WTC11 (cell line): ENCODE measurements around the gene UBXN10. TPM values are rescaled to one million over a fixed set of nuclear protein-coding genes. Genes with fewer than 3 reads are reported as not detected.

Source experiments
- ATAC-seq: fragments of 200-7000 bp; cut with Tn5 transposase; 2 replicates; pipeline ENCODE4 v1.10.0; 2021; ENCODE audit warnings: mild to moderate bottlenecking, moderate library complexity
- CTCF ChIA-PET: fragments of 300-600 bp; sonication (Branson Sonifier 250); formaldehyde crosslinking; loops from one replicate; lab custom pipeline; 2021; ENCODE audit warnings: antibody characterized with exemption; lab: Charles Lee
- POLR2A ChIA-PET: fragments of 350-600 bp; sonication (Branson Sonifier 250); formaldehyde crosslinking; loops from one replicate; lab custom pipeline; 2021; ENCODE audit warnings: antibody characterized with exemption; lab: Charles Lee
- DNase-seq: peaks from one replicate; pipeline ENCODE4 v3.0.0; 2021; ENCODE audit warnings: low spot score
- H3K27ac Mint-ChIP-seq: 2 replicates; pipeline ENCODE4 v1.8.0; 2021; ENCODE audit warnings: mixed read lengths
- H3K27me3 Mint-ChIP-seq: 2 replicates; pipeline ENCODE4 v1.8.0; 2021; ENCODE audit warnings: low read depth, mild to moderate bottlenecking, moderate library complexity, mixed read lengths
- H3K36me3 Mint-ChIP-seq: 2 replicates; pipeline ENCODE4 v1.8.0; 2021; ENCODE audit warnings: mixed read lengths
- H3K4me1 Mint-ChIP-seq: 2 replicates; pipeline ENCODE4 v1.8.0; 2022; ENCODE audit warnings: mixed read lengths
- H3K4me3 Mint-ChIP-seq: 2 replicates; pipeline ENCODE4 v1.8.0; 2021; ENCODE audit warnings: mild to moderate bottlenecking, moderate library complexity, mixed read lengths
- H3K9me3 Mint-ChIP-seq: 2 replicates; pipeline ENCODE4 v1.8.0; 2021; ENCODE audit warnings: mixed read lengths
- CDX4 ChIP-seq: fragments of 250-450 bp; sonication (Bioruptor Pico); IDR thresholded peaks from 2 replicates; pipeline ENCODE4 v1.9.0; 2021; ENCODE audit warnings: moderate library complexity, mild to moderate bottlenecking, inconsistent platforms, borderline replicate concordance
- CREB1 ChIP-seq: sonication (generic); formaldehyde crosslinking; IDR thresholded peaks from 2 replicates; pipeline ENCODE4 v1.8.0; 2023; ENCODE audit warnings: mild to moderate bottlenecking, missing genetic modification reagents
- CTCF ChIP-seq: fragments of 200-600 bp; IDR thresholded peaks from 2 replicates; pipeline ENCODE4 v1.8.0; 2022; ENCODE audit warnings: antibody characterized with exemption
- ESRRA ChIP-seq: sonication (generic); formaldehyde crosslinking; IDR thresholded peaks from 2 replicates; pipeline ENCODE4 v1.8.1; 2022; ENCODE audit warnings: mild to moderate bottlenecking, missing genetic modification reagents, borderline replicate concordance
- ETV6 ChIP-seq: sonication (generic); formaldehyde crosslinking; IDR thresholded peaks from 2 replicates; pipeline ENCODE4 v1.8.1; 2022; ENCODE audit warnings: mild to moderate bottlenecking, missing genetic modification reagents
- HMGA2 ChIP-seq: fragments of 250-450 bp; sonication (Bioruptor Pico); IDR thresholded peaks from 2 replicates; pipeline ENCODE4 v1.4.0; 2021; ENCODE audit warnings: mild to moderate bottlenecking, moderate library complexity
- IRF1 ChIP-seq: sonication (generic); formaldehyde crosslinking; IDR thresholded peaks from 2 replicates; pipeline ENCODE4 v1.8.0; 2023; ENCODE audit warnings: missing genetic modification reagents
- JUN ChIP-seq: sonication (generic); formaldehyde crosslinking; IDR thresholded peaks from 2 replicates; pipeline ENCODE4 v1.8.0; 2023; ENCODE audit warnings: mild to moderate bottlenecking, missing genetic modification reagents
- MXD4 ChIP-seq: fragments of 250-450 bp; sonication (Bioruptor Pico); IDR thresholded peaks from 2 replicates; pipeline ENCODE4 v1.8.0; 2021; ENCODE audit warnings: mild to moderate bottlenecking, moderate library complexity, borderline replicate concordance
- MYBL2 ChIP-seq: sonication (generic); formaldehyde crosslinking; IDR thresholded peaks from 2 replicates; pipeline ENCODE4 v1.8.1; 2023; ENCODE audit warnings: mild to moderate bottlenecking, moderate library complexity, missing genetic modification reagents
- NR2C2 ChIP-seq: sonication (generic); formaldehyde crosslinking; IDR thresholded peaks from 2 replicates; pipeline ENCODE4 v1.8.0; 2022; ENCODE audit warnings: mild to moderate bottlenecking, missing genetic modification reagents
- TCF7 ChIP-seq: sonication (generic); formaldehyde crosslinking; IDR thresholded peaks from 2 replicates; pipeline ENCODE4 v1.8.0; 2022; ENCODE audit warnings: mild to moderate bottlenecking, low read depth, missing genetic modification reagents, moderate library complexity
- TEAD1 ChIP-seq: sonication (generic); formaldehyde crosslinking; IDR thresholded peaks from 2 replicates; pipeline ENCODE4 v1.8.0; 2022; ENCODE audit warnings: mild to moderate bottlenecking, missing genetic modification reagents
- ZNF138 ChIP-seq: sonication (generic); formaldehyde crosslinking; conservative IDR thresholded peaks from 2 replicates; pipeline ENCODE4 v1.8.1; 2022; ENCODE audit warnings: mild to moderate bottlenecking, moderate library complexity, missing genetic modification reagents
- ZNF232 ChIP-seq: sonication (generic); formaldehyde crosslinking; IDR thresholded peaks from 2 replicates; pipeline ENCODE4 v1.8.0; 2022; ENCODE audit warnings: mild to moderate bottlenecking, missing genetic modification reagents
- total RNA-seq: library from RNA; stranded (reverse); gene quantifications from 3 replicates; pipeline ENCODE4 v1.2.3, GENCODE V29; 2021
- TF ChIP-seq, protein P1 (sequence below): fragments of 250-450 bp; sonication (Bioruptor Pico); IDR thresholded peaks from 2 replicates; pipeline ENCODE4 v1.8.0; 2021; ENCODE audit warnings: mild to moderate bottlenecking
- TF ChIP-seq, protein P2 (sequence below): sonication (generic); formaldehyde crosslinking; IDR thresholded peaks from 2 replicates; pipeline ENCODE4 v1.8.1; 2023; ENCODE audit warnings: mild to moderate bottlenecking, missing genetic modification reagents

The UBXN10 gene
- total RNA-seq, 1 experiment from 2014 or later: 0.52 TPM

- TF ChIP-seq ESRRA (no peak), NR2C2 (no peak), CDX4 (CRISPR knock-in tag) (no peak), MXD4 (CRISPR knock-in tag) (no peak), HMGA2 (CRISPR knock-in tag) (no peak), MYBL2 (CRISPR knock-in tag) (no peak)
- ChIA-PET CTCF (interaction anchor here (0.8 to 4.5 kb wide), 3 partner anchors 48 to 231 kb away, joined by 3 to 75 read pairs (median 52); no protein-coding TSS in a partner anchor), POLR2A (interaction anchor here (0.7 kb wide), 1 partner anchor 72 kb away, joined by 5 read pairs; no protein-coding TSS in a partner anchor)
- DNase-seq (no peak), ATAC-seq (no peak)
- Mint-ChIP-seq H3K36me3 (no peaks in the 10 kb centered on the region), H3K27me3 (no peaks in the 10 kb centered on the region), H3K9me3 (no peaks in the 10 kb centered on the region), H3K27ac (no peak overlapping the region), H3K4me1 (peaks cover 23% of the 10 kb centered on the region), H3K4me3 (no peak overlapping the region)
These were observed 35.6 kb upstream of the UBXN10 start for GRCh38 chr1:20150326-20150705.

- Mint-ChIP-seq H3K27me3 (no peaks in the 10 kb centered on the region), H3K4me1 (peaks cover 29% of the 10 kb centered on the region), H3K9me3 (no peaks in the 10 kb centered on the region), H3K36me3 (no peaks in the 10 kb centered on the region)
- ChIA-PET CTCF (interaction anchor here (0.8 to 4.5 kb wide), 8 partner anchors 15 to 322 kb away, joined by 3 to 75 read pairs (median 12); no protein-coding TSS in a partner anchor), POLR2A (interaction anchor here (0.7 to 1.3 kb wide), 2 partner anchors 72 to 87 kb away, joined by 3 to 5 read pairs; no protein-coding TSS in a partner anchor)
- ATAC-seq: no peak
- TF ChIP-seq, protein P1, sequence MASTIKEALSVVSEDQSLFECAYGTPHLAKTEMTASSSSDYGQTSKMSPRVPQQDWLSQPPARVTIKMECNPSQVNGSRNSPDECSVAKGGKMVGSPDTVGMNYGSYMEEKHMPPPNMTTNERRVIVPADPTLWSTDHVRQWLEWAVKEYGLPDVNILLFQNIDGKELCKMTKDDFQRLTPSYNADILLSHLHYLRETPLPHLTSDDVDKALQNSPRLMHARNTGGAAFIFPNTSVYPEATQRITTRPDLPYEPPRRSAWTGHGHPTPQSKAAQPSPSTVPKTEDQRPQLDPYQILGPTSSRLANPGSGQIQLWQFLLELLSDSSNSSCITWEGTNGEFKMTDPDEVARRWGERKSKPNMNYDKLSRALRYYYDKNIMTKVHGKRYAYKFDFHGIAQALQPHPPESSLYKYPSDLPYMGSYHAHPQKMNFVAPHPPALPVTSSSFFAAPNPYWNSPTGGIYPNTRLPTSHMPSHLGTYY (CRISPR knock-in tag): no peak
- TF ChIP-seq, protein P2, sequence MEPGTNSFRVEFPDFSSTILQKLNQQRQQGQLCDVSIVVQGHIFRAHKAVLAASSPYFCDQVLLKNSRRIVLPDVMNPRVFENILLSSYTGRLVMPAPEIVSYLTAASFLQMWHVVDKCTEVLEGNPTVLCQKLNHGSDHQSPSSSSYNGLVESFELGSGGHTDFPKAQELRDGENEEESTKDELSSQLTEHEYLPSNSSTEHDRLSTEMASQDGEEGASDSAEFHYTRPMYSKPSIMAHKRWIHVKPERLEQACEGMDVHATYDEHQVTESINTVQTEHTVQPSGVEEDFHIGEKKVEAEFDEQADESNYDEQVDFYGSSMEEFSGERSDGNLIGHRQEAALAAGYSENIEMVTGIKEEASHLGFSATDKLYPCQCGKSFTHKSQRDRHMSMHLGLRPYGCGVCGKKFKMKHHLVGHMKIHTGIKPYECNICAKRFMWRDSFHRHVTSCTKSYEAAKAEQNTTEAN: no peak
- TF ChIP-seq TCF7: no peak
- no peak for TF ChIP-seq JUN (CRISPR knock-in tag)
- TF ChIP-seq, all 79 proteins: peak for 0
- DNase-seq: no peak
- Mint-ChIP-seq H3K27ac (no peak overlapping the region), H3K4me3 (no peak overlapping the region)
These were observed 34.9 kb upstream of the UBXN10 start for GRCh38 chr1:20150969-20151368.

DNA sequence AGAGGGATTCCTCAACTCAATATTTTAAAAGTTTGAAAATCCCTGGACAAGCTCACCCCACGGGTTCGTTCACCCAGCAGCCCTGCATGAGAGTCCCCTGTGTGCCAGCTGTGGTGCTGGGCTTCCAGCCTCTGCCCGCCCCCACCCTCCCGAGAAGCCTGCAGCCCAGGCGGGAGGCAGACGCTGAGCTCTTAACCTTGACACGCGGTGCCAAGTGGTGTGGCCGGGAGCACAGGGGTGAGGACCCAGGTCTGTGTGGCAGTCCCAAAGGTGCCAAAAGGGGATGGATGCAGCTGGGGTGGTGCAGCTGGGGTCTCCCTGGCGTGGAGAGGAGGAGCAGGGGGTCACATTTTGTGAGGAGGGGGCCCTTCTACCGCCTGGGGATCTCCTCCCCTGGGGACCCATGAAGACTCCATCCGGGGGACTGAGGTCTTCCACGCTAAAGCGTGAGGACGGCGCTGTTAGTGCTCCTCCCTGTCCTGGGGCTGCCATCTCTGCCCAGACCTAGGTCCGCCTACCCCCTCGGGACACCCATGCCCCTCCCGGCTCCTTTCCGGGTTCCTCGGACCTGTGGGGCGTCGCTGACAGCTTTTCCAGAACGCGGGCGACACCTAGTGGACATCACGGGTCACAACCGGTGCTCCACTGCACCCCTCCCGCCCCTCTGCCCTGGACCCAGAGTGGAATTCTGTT, 33.8 kb upstream of the UBXN10 start:
- H3K4me3 Mint-ChIP-seq: peak overlapping the region; percentile 42
- ATAC-seq (peak; percentile 91), DNase-seq (peak; percentile 90)
- POLR2A ChIA-PET: interaction anchor here (1.3 kb wide), 1 partner anchor 88 kb away, joined by 3 read pairs; no protein-coding TSS in a partner anchor
- CTCF ChIA-PET: interaction anchor here (0.5 to 4.5 kb wide), 41 partner anchors 8 to 1953 kb away, joined by 3 to 75 read pairs (median 4); partner anchors contain the start of genes OTUD3 and PLA2G2C
- H3K27ac Mint-ChIP-seq: no peak overlapping the region
- TF ChIP-seq IRF1 (CRISPR knock-in tag) (no peak), ETV6 (CRISPR knock-in tag) (peak; percentile 58; the same call in 1 of the 2 replicates), ZNF138 (CRISPR knock-in tag) (no peak), ZNF232 (0 out of 2 replicates have a peak, but pooled peaks have one; percentile 30), CREB1 (no peak), CTCF (peak; percentile 88), TEAD1 (CRISPR knock-in tag) (0 out of 2 replicates have a peak, but pooled peaks have one; percentile 57)
- no peaks in the 10 kb centered on the region for H3K9me3 Mint-ChIP-seq
- H3K27me3 Mint-ChIP-seq: no peaks in the 10 kb centered on the region
- H3K36me3 Mint-ChIP-seq: no peaks in the 10 kb centered on the region
- H3K4me1 Mint-ChIP-seq: peaks cover 28% of the 10 kb centered on the region
